GM23248 (cell line): ENCODE results near the gene CNST.

ENCODE experiments used
- EZH2 ChIP-seq: fragments of 200-600 bp; sonication (generic); IDR thresholded peaks from 2 replicates; pipeline ENCODE4 v1.6.1; 2018; ENCODE audit warnings: antibody characterized with exemption, mild to moderate bottlenecking; ENCODE audit not compliant: insufficient read depth, poor library complexity, severe bottlenecking
- EZH2phosphoT487 ChIP-seq: fragments of 200-600 bp; sonication (generic); IDR thresholded peaks from 2 replicates; pipeline ENCODE4 v1.6.1; 2018; ENCODE audit warnings: antibody characterized with exemption, moderate library complexity, mild to moderate bottlenecking, low read depth; ENCODE audit not compliant: insufficient read depth

DNA sequence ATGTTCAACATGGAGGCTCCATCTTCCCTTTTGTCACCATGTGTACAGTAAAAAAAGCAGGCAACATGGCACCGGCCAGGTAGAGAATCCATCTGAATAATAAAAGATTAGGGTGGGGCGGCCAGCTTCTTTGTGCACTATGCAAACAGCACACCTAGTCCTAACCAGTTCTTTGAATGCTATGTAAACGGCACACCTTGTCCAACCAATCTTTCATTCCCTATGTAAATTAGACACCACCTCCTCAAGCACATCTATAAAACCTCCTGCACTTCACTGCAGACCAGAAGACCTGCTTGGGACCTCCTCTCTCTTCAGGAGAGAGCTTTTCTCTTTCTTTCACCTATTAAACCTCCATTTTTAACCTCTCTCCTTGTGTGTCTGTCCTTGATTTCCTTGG is 28.4 kb upstream of the CNST start:
- TF ChIP-seq EZH2 (no peak), EZH2phosphoT487 (no peak)
